GM08714 (cell line): ENCODE results near the gene TEX264.

ENCODE experiments used
- H3K4me3 ChIP-seq: fragments of 200-500 bp; sonication (Bioruptor generic); 2 replicates; pipeline ENCODE4 v1.5.1; 2014; ENCODE audit warnings: mild to moderate bottlenecking, low read length, inconsistent platforms
- ZNF274 ChIP-seq: IDR thresholded peaks from 2 replicates; pipeline ENCODE4 v1.6.1; 2012; ENCODE audit warnings: mild to moderate bottlenecking, low read depth, low read length

The TEX264 gene

GRCh38 chr3:51700403-51700802, 29.4 kb downstream of the TEX264 start:
- H3K4me3 ChIP-seq: no peak overlapping the region
- no peak for TF ChIP-seq ZNF274

GRCh38 chr3:51702156-51702555, 31.1 kb downstream of the TEX264 start:
- TF ChIP-seq ZNF274: no peak
- H3K4me3 ChIP-seq: no peak overlapping the region

- no peak overlapping the region for H3K4me3 ChIP-seq
- TF ChIP-seq ZNF274: no peak
These were observed 32.2 kb downstream of the TEX264 start for GRCh38 chr3:51703068-51703760.

- H3K4me3 ChIP-seq: no peak overlapping the region
- TF ChIP-seq ZNF274: no peak
These were observed 32.9 kb downstream of the TEX264 start for GRCh38 chr3:51703761-51704510.

- no peak overlapping the region for H3K4me3 ChIP-seq
- no peak for TF ChIP-seq ZNF274
These were observed 33.5 kb downstream of the TEX264 start for GRCh38 chr3:51704511-51704950.

- no peak for TF ChIP-seq ZNF274
- H3K4me3 ChIP-seq: no peak overlapping the region
These were observed 34.4 kb downstream of the TEX264 start for GRCh38 chr3:51705276-51706020.

GRCh38 chr3:51706021-51706485, 35.0 kb downstream of the TEX264 start:
- H3K4me3 ChIP-seq: no peak overlapping the region
- no peak for TF ChIP-seq ZNF274

GRCh38 chr3:51706788-51707731, 36.0 kb downstream of the TEX264 start, which contains the start of gene GRM2:
Gene GRM2, plus strand, starts transcription at chr3:51707068. Its CDS starts 1,916 bp downstream, at chr3:51708984.
- no peak for TF ChIP-seq ZNF274
- H3K4me3 ChIP-seq: no peak within 1 kb of the TSS

- H3K4me3 ChIP-seq: no peak overlapping the region
- no peak for TF ChIP-seq ZNF274
These were observed 37.3 kb downstream of the TEX264 start for GRCh38 chr3:51708216-51708845.

GRCh38 chr3:51709004-51709420, 38.0 kb downstream of the TEX264 start:
- H3K4me3 ChIP-seq: no peak overlapping the region
- TF ChIP-seq ZNF274: no peak

GRCh38 chr3:51709675-51710074, 38.6 kb downstream of the TEX264 start:
- no peak overlapping the region for H3K4me3 ChIP-seq
- TF ChIP-seq ZNF274: no peak

- TF ChIP-seq ZNF274: no peak
- H3K4me3 ChIP-seq: no peak overlapping the region
These were observed 39.7 kb downstream of the TEX264 start for GRCh38 chr3:51710631-51711351.
